ENCODE results near the gene RPTOR.

DNA sequence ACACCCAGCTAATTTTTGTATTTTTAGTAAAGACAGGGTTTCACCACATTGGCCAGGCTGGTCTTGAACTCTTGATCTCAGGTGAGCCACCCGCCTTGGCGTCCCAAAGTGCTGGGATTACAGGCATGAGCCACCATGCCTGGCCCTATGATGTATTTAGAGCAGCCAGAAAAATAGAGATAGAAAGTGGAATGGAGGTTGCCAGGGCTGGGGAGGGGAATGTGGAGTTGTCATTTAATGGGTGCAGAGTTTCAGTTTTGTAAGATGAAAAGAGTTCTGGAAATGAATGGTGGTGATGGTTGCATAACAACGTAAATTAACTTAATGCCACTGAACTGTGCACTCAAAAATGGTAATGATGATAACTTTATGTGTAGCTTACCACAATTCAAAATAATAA lies 36.7 kb upstream of the RPTOR start:
- TF ChIP-seq, protein P1, sequence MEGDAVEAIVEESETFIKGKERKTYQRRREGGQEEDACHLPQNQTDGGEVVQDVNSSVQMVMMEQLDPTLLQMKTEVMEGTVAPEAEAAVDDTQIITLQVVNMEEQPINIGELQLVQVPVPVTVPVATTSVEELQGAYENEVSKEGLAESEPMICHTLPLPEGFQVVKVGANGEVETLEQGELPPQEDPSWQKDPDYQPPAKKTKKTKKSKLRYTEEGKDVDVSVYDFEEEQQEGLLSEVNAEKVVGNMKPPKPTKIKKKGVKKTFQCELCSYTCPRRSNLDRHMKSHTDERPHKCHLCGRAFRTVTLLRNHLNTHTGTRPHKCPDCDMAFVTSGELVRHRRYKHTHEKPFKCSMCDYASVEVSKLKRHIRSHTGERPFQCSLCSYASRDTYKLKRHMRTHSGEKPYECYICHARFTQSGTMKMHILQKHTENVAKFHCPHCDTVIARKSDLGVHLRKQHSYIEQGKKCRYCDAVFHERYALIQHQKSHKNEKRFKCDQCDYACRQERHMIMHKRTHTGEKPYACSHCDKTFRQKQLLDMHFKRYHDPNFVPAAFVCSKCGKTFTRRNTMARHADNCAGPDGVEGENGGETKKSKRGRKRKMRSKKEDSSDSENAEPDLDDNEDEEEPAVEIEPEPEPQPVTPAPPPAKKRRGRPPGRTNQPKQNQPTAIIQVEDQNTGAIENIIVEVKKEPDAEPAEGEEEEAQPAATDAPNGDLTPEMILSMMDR (IDR thresholded peaks at IDR 0.05; ENCODE audit: low read depth, low read length) = no peak
- no peak for TF ChIP-seq EZH2phosphoT487 (IDR thresholded peaks at IDR 0.05; ENCODE audit: low read depth)
